Calu3 (cell line): ENCODE data around the gene TRIP13. TPM values are rescaled to one million over a fixed set of nuclear protein-coding genes. Genes with fewer than 3 reads are reported as not detected.
"Not testable (repeated sequence)": the region's sequence is repeated elsewhere in the genome, so short reads cannot be mapped to it uniquely, and the experiment has no call there.

Experiments
- Bru-seq: library from RNA; stranded (reverse); fragments of 400-500 nt; gene quantifications from one replicate; lab custom pipeline; 2021; lab: Mats Ljungman, UMichigan
- BruChase-seq, 2 experiments: library from RNA; stranded (reverse); fragments of 400-500 nt; gene quantifications; one replicate each; lab custom pipeline; 2021; lab: Mats Ljungman, UMichigan
- BruUV-seq: library from RNA; stranded (reverse); fragments of 400-500 nt; replicated peaks from 2 replicates; lab custom pipeline; 2021; lab: Mats Ljungman, UMichigan
- CTCF ChIA-PET: fragments of 300-600 bp; sonication (Branson Sonifier 250); formaldehyde crosslinking; loops from one replicate; lab custom pipeline; 2022; ENCODE audit warnings: antibody characterized with exemption; lab: Charles Lee
- DNase-seq: peaks from one replicate; pipeline ENCODE4 v3.0.0; 2022
- H3K27ac Mint-ChIP-seq: one replicate; pipeline ENCODE4 v1.8.0; 2022; ENCODE audit warnings: mixed read lengths; ENCODE audit not compliant: unreplicated experiment
- H3K27me3 Mint-ChIP-seq: one replicate; pipeline ENCODE4 v1.8.0; 2022; ENCODE audit warnings: mixed read lengths; ENCODE audit not compliant: unreplicated experiment
- H3K36me3 Mint-ChIP-seq: one replicate; pipeline ENCODE4 v1.8.0; 2022; ENCODE audit warnings: mild to moderate bottlenecking, moderate library complexity, mixed read lengths; ENCODE audit not compliant: insufficient read depth, unreplicated experiment
- H3K4me1 Mint-ChIP-seq: one replicate; pipeline ENCODE4 v1.8.0; 2022; ENCODE audit warnings: mild to moderate bottlenecking, low read depth, mixed read lengths; ENCODE audit not compliant: unreplicated experiment
- H3K4me3 Mint-ChIP-seq: one replicate; pipeline ENCODE4 v1.8.0; 2022; ENCODE audit warnings: mild to moderate bottlenecking, low read depth, moderate library complexity, mixed read lengths; ENCODE audit not compliant: unreplicated experiment
- H3K9me3 Mint-ChIP-seq: one replicate; pipeline ENCODE4 v1.8.0; 2022; ENCODE audit warnings: low read depth, mixed read lengths; ENCODE audit not compliant: unreplicated experiment
- CTCF ChIP-seq: fragments of 200-600 bp; IDR thresholded peaks from one replicate; pipeline ENCODE4 v1.8.0; 2022; ENCODE audit warnings: antibody characterized with exemption; ENCODE audit not compliant: unreplicated experiment
- intact Hi-C: fragments of 100-400 bp; cut with micrococcal nuclease; formaldehyde crosslinking; loops from one replicate; pipeline ENCODE4 v1.10.0; 2022; ENCODE audit not compliant: unreplicated experiment
- long read RNA-seq: library from polyadenylated mRNA; stranded (forward); transcript quantifications from one replicate; pipeline ENCODE4 v2.0.0, GENCODE V29; 2022
- total RNA-seq: library from RNA; stranded (reverse); gene quantifications from 2 replicates; pipeline ENCODE4 v1.2.3, GENCODE V29; 2022

TRIP13 gene
- 25.8 and 29.9 TPM in 2 replicates for total RNA-seq
- percentile 66 among the genes with signal in this experiment for Bru-seq, nascent RNA
- percentile 74 among the genes with signal in this experiment for BruChase-seq, experiment 1, labeled RNA remaining after a 6-hour chase
- BruChase-seq, experiment 2, labeled RNA remaining after a 2-hour chase, result percentile 61 among the genes with signal in this experiment
- long read RNA-seq, transcript TRIP13-201 (13 exons, 2,672 nt), result major isoform, 65 of 81 reads
- long read RNA-seq, partial matches to known transcripts, result 4 of 81 reads
- long read RNA-seq, other reads (novel, unspliced or antisense), result 12 of 81 reads

GRCh38 chr5:892394-893136, at the start of gene TRIP13, which contains the start of gene BRD9:
TSS of gene TRIP13 (plus strand) at chr5:892884. CDS start at chr5:892999, 115 bp downstream.
TSS of gene BRD9 (minus strand) at chr5:892801. CDS start at chr5:892657, 144 bp downstream.
- CTCF ChIA-PET, result interaction anchor here (0.6 kb wide), 1 partner anchor 57 kb away, joined by 3 read pairs; no protein-coding TSS in a partner anchor
- BruUV-seq, result no TSS peak
- intact Hi-C loops, result no loop called here
- peak within 1 kb of the TSS; percentile 44 for H3K27ac Mint-ChIP-seq
- DNase-seq, result peak; percentile 89
- H3K36me3 Mint-ChIP-seq, result peaks cover 28% of the 10 kb centered on the region
- H3K4me1 Mint-ChIP-seq, result peaks cover 16% of the 10 kb centered on the region
- peak within 1 kb of the TSS; percentile 71 for H3K4me3 Mint-ChIP-seq
- TF ChIP-seq CTCF, result no peak
- no peaks in the 10 kb centered on the region for H3K27me3 Mint-ChIP-seq
- no peaks in the 10 kb centered on the region for H3K9me3 Mint-ChIP-seq

- CTCF ChIA-PET, intact Hi-C loops, H3K4me3 Mint-ChIP-seq, H3K4me1 Mint-ChIP-seq, DNase-seq, BruUV-seq, H3K36me3 Mint-ChIP-seq, H3K27ac Mint-ChIP-seq, H3K9me3 Mint-ChIP-seq: not testable (repeated sequence)
- H3K27me3 Mint-ChIP-seq, result peaks cover 12% of the 10 kb centered on the region
Observed at GRCh38 chr5:843371-843770, 49.3 kb upstream of the TRIP13 start.

- H3K27ac Mint-ChIP-seq, CTCF ChIA-PET, BruUV-seq, H3K36me3 Mint-ChIP-seq, DNase-seq, H3K9me3 Mint-ChIP-seq, H3K4me1 Mint-ChIP-seq, intact Hi-C loops, H3K4me3 Mint-ChIP-seq: not testable (repeated sequence)
- H3K27me3 Mint-ChIP-seq, result peaks cover 12% of the 10 kb centered on the region
Observed at GRCh38 chr5:843926-844325, 48.8 kb upstream of the TRIP13 start.

- H3K9me3 Mint-ChIP-seq, H3K36me3 Mint-ChIP-seq, DNase-seq, H3K4me1 Mint-ChIP-seq, H3K27ac Mint-ChIP-seq, BruUV-seq, CTCF ChIA-PET, intact Hi-C loops, H3K4me3 Mint-ChIP-seq: not testable (repeated sequence)
- peaks cover 12% of the 10 kb centered on the region for H3K27me3 Mint-ChIP-seq
Observed at GRCh38 chr5:844426-844825, 48.3 kb upstream of the TRIP13 start.

- DNase-seq, H3K4me3 Mint-ChIP-seq, CTCF ChIA-PET, H3K9me3 Mint-ChIP-seq, H3K36me3 Mint-ChIP-seq, intact Hi-C loops, BruUV-seq, H3K4me1 Mint-ChIP-seq, H3K27ac Mint-ChIP-seq: not testable (repeated sequence)
- peaks cover 12% of the 10 kb centered on the region for H3K27me3 Mint-ChIP-seq
Observed at GRCh38 chr5:845031-845675, 47.5 kb upstream of the TRIP13 start.

GRCh38 chr5:845676-846601, 46.7 kb upstream of the TRIP13 start:
- CTCF ChIA-PET, DNase-seq: not testable (repeated sequence)

GRCh38 chr5:846602-847091, 46.0 kb upstream of the TRIP13 start:
- H3K36me3 Mint-ChIP-seq, H3K4me1 Mint-ChIP-seq, DNase-seq, H3K27ac Mint-ChIP-seq, H3K9me3 Mint-ChIP-seq, intact Hi-C loops, BruUV-seq, H3K4me3 Mint-ChIP-seq, CTCF ChIA-PET: not testable (repeated sequence)
- H3K27me3 Mint-ChIP-seq, result peaks cover 12% of the 10 kb centered on the region

More at GRCh38 chr5:845676-846601, 46.7 kb upstream of the TRIP13 start:
- intact Hi-C loops, BruUV-seq, H3K27ac Mint-ChIP-seq, H3K36me3 Mint-ChIP-seq, H3K4me3 Mint-ChIP-seq, H3K4me1 Mint-ChIP-seq, H3K9me3 Mint-ChIP-seq: not testable (repeated sequence)
- peaks cover 12% of the 10 kb centered on the region for H3K27me3 Mint-ChIP-seq

GRCh38 chr5:847212-847611, 45.5 kb upstream of the TRIP13 start:
- H3K4me1 Mint-ChIP-seq, CTCF ChIA-PET, H3K36me3 Mint-ChIP-seq, intact Hi-C loops, H3K27ac Mint-ChIP-seq, H3K4me3 Mint-ChIP-seq, BruUV-seq, DNase-seq, H3K9me3 Mint-ChIP-seq: not testable (repeated sequence)
- peaks cover 12% of the 10 kb centered on the region for H3K27me3 Mint-ChIP-seq
